ENCODE data around the gene RBM4B.

DNA sequence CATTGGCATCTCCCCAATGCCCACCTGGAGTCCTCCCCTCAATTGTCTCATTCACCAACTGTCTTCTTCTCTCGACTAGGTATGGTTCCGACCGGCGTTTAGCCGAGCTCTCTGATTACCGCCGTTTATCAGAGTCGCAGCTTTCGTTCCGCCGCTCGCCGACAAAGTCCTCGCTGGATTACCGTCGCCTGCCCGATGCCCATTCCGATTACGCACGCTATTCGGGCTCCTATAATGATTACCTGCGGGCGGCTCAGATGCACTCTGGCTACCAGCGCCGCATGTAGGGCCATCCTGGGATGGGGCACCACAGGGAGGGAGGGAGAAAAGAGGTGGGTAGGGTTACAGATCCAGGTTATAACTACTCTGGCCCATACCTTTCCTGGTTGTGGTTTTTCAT is 51.3 kb downstream of the RBM4B start:
- TF ChIP-seq, protein P1, sequence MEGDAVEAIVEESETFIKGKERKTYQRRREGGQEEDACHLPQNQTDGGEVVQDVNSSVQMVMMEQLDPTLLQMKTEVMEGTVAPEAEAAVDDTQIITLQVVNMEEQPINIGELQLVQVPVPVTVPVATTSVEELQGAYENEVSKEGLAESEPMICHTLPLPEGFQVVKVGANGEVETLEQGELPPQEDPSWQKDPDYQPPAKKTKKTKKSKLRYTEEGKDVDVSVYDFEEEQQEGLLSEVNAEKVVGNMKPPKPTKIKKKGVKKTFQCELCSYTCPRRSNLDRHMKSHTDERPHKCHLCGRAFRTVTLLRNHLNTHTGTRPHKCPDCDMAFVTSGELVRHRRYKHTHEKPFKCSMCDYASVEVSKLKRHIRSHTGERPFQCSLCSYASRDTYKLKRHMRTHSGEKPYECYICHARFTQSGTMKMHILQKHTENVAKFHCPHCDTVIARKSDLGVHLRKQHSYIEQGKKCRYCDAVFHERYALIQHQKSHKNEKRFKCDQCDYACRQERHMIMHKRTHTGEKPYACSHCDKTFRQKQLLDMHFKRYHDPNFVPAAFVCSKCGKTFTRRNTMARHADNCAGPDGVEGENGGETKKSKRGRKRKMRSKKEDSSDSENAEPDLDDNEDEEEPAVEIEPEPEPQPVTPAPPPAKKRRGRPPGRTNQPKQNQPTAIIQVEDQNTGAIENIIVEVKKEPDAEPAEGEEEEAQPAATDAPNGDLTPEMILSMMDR (IDR thresholded peaks at IDR 0.05; ENCODE audit: low read length): no peak
- TF ChIP-seq EZH2 (IDR thresholded peaks at IDR 0.05; ENCODE audit: borderline replicate concordance, low read length): no peak

All from OCI-LY1 (cell line).